ENCODE measurements around the gene ASCL5. TPM values are rescaled to one million over a fixed set of nuclear protein-coding genes. Genes with fewer than 3 reads are reported as not detected.

Gene ASCL5
- total RNA-seq, 5 donors from 2014 or later (not counting 1 experiment from before 2014, with no cell fraction given), result 0.19 to 0.49 (median 0.26) TPM; not detected in 2

- no peaks in the 10 kb centered on the region for H3K4me1 Mint-ChIP-seq
- ATAC-seq (replicated peaks in 1 of 4) (no peak), DNase-seq (no peak)
- Histone ChIP-seq H3K4me3 (ENCODE audit: control insufficient read depth in 1 of 2, extremely low read depth in 1 of 2, low read length in 1 of 2) (no peak overlapping the region), H3K36me3 (ENCODE audit: control insufficient read depth in 2 of 2, extremely low read depth in 1 of 2, insufficient read depth in 1 of 2, low read length in 1 of 2) (peaks cover 33 to 38% of the 10 kb centered on the region in 2 donors), H3K4me1 (ENCODE audit: control insufficient read depth in 1 of 2, extremely low read depth in 1 of 2, insufficient read depth in 2 of 2, low read length in 2 of 2) (no peaks in the 10 kb centered on the region), H3K27ac (ENCODE audit: low read length) (no peak overlapping the region), H3K27me3 (replicated peaks in 1 of 2; ENCODE audit: control insufficient read depth in 2 of 2, extremely low read depth in 1 of 2, insufficient read depth in 2 of 2, low read length in 1 of 2) (no peaks in the 10 kb centered on the region), H3K9me3 (no peaks in the 10 kb centered on the region)
- ChIA-PET POLR2A (no interaction called here), CTCF (no interaction called here)
- H3K27ac Mint-ChIP-seq, result no peak overlapping the region
- H3K9me3 Mint-ChIP-seq, result no peaks in the 10 kb centered on the region
- H3K27me3 Mint-ChIP-seq, result no peaks in the 10 kb centered on the region
- H3K4me3 Mint-ChIP-seq, result no peak overlapping the region
- 85% methylated on average over 2 of the region's 6 CpGs for WGBS (ENCODE audit: insufficient coverage)
- peaks cover 53% of the 10 kb centered on the region for H3K36me3 Mint-ChIP-seq
Measured at GRCh38 chr1:201138311-201138840, 11.4 kb upstream of the ASCL5 start.

- WGBS (ENCODE audit: insufficient coverage), result 100% methylated on average over 3 of the region's 6 CpGs
- POLR2A ChIA-PET, result no interaction called here
- H3K27ac Mint-ChIP-seq, result no peak overlapping the region
Measured at GRCh38 chr1:201137579-201138310, 10.8 kb upstream of the ASCL5 start.

GRCh38 chr1:201137024-201137392 is 10.0 kb upstream of the ASCL5 start:
- POLR2A ChIA-PET, result no interaction called here
- no peaks in the 10 kb centered on the region for H3K4me1 Mint-ChIP-seq
- peaks cover 45% of the 10 kb centered on the region for H3K36me3 Mint-ChIP-seq
- Histone ChIP-seq H3K4me1 (ENCODE audit: control insufficient read depth in 1 of 2, extremely low read depth in 1 of 2, insufficient read depth in 2 of 2, low read length in 2 of 2) (no peaks in the 10 kb centered on the region), H3K27ac (ENCODE audit: low read length) (no peak overlapping the region), H3K27me3 (replicated peaks in 1 of 2; ENCODE audit: control insufficient read depth in 2 of 2, extremely low read depth in 1 of 2, insufficient read depth in 2 of 2, low read length in 1 of 2) (no peaks in the 10 kb centered on the region), H3K36me3 (ENCODE audit: control insufficient read depth in 2 of 2, extremely low read depth in 1 of 2, insufficient read depth in 1 of 2, low read length in 1 of 2) (peaks cover 26% of the 10 kb centered on the region in 2 donors), H3K9me3 (no peaks in the 10 kb centered on the region), H3K4me3 (ENCODE audit: control insufficient read depth in 1 of 2, extremely low read depth in 1 of 2, low read length in 1 of 2) (no peak overlapping the region)
- no peak overlapping the region for H3K4me3 Mint-ChIP-seq
- H3K27me3 Mint-ChIP-seq, result no peaks in the 10 kb centered on the region
- CTCF ChIA-PET, result no interaction called here
- ATAC-seq (replicated peaks in 1 of 4) (no peak), DNase-seq (no peak)
- H3K9me3 Mint-ChIP-seq, result no peaks in the 10 kb centered on the region
- no peak overlapping the region for H3K27ac Mint-ChIP-seq
- 94% methylated on average over 4 of the region's 7 CpGs for WGBS (ENCODE audit: insufficient coverage)

More at GRCh38 chr1:201137579-201138310, 10.8 kb upstream of the ASCL5 start:
- Mint-ChIP-seq H3K4me1 (no peaks in the 10 kb centered on the region), H3K36me3 (peaks cover 50% of the 10 kb centered on the region), H3K27me3 (no peaks in the 10 kb centered on the region), H3K4me3 (no peak overlapping the region), H3K9me3 (no peaks in the 10 kb centered on the region)
- DNase-seq (no peak), ATAC-seq (replicated peaks in 1 of 4) (no peak)
- H3K4me1 ChIP-seq (ENCODE audit: control insufficient read depth in 1 of 2, extremely low read depth in 1 of 2, insufficient read depth in 2 of 2, low read length in 2 of 2), result no peaks in the 10 kb centered on the region
- CTCF ChIA-PET, result interaction anchor here in 1 of 2 donors (0.8 kb wide), 1 partner anchor 12 kb away, joined by 3 read pairs; no protein-coding TSS in a partner anchor
- H3K36me3 ChIP-seq (ENCODE audit: control insufficient read depth in 2 of 2, extremely low read depth in 1 of 2, insufficient read depth in 1 of 2, low read length in 1 of 2), result peaks cover 31 to 32% of the 10 kb centered on the region in 2 donors
- H3K4me3 ChIP-seq (ENCODE audit: control insufficient read depth in 1 of 2, extremely low read depth in 1 of 2, low read length in 1 of 2), result no peak overlapping the region
- H3K9me3 ChIP-seq, result no peaks in the 10 kb centered on the region
- no peak overlapping the region for H3K27ac ChIP-seq (ENCODE audit: low read length)
- no peaks in the 10 kb centered on the region for H3K27me3 ChIP-seq (replicated peaks in 1 of 2; ENCODE audit: control insufficient read depth in 2 of 2, extremely low read depth in 1 of 2, insufficient read depth in 2 of 2, low read length in 1 of 2)

GRCh38 chr1:201136355-201137023 is 9.5 kb upstream of the ASCL5 start:
- H3K9me3 Mint-ChIP-seq, result no peaks in the 10 kb centered on the region
- no peaks in the 10 kb centered on the region for H3K27me3 ChIP-seq (replicated peaks in 1 of 2; ENCODE audit: control insufficient read depth in 2 of 2, extremely low read depth in 1 of 2, insufficient read depth in 2 of 2, low read length in 1 of 2)
- no peaks in the 10 kb centered on the region for H3K4me1 ChIP-seq (ENCODE audit: control insufficient read depth in 1 of 2, extremely low read depth in 1 of 2, insufficient read depth in 2 of 2, low read length in 2 of 2)
- H3K4me3 ChIP-seq (ENCODE audit: control insufficient read depth in 1 of 2, extremely low read depth in 1 of 2, low read length in 1 of 2), result no peak overlapping the region
- ChIA-PET POLR2A (no interaction called here), CTCF (no interaction called here)
- peaks cover 43% of the 10 kb centered on the region for H3K36me3 Mint-ChIP-seq
- H3K27ac ChIP-seq (ENCODE audit: low read length), result no peak overlapping the region
- H3K4me3 Mint-ChIP-seq, result no peak overlapping the region
- 93% methylated on average over 6 of the region's 8 CpGs for WGBS (ENCODE audit: insufficient coverage)
- H3K36me3 ChIP-seq (ENCODE audit: control insufficient read depth in 2 of 2, extremely low read depth in 1 of 2, insufficient read depth in 1 of 2, low read length in 1 of 2), result peaks cover 21 to 22% of the 10 kb centered on the region in 2 donors
- no peaks in the 10 kb centered on the region for H3K27me3 Mint-ChIP-seq
- H3K9me3 ChIP-seq, result no peaks in the 10 kb centered on the region
- H3K4me1 Mint-ChIP-seq, result no peaks in the 10 kb centered on the region
- no peak for DNase-seq
- no peak for ATAC-seq (replicated peaks in 1 of 4)
- H3K27ac Mint-ChIP-seq, result no peak overlapping the region

- ChIA-PET CTCF (no interaction called here), POLR2A (no interaction called here)
- Histone ChIP-seq H3K4me1 (ENCODE audit: control insufficient read depth in 1 of 2, extremely low read depth in 1 of 2, insufficient read depth in 2 of 2, low read length in 2 of 2) (no peaks in the 10 kb centered on the region), H3K9me3 (no peaks in the 10 kb centered on the region), H3K27me3 (replicated peaks in 1 of 2; ENCODE audit: control insufficient read depth in 2 of 2, extremely low read depth in 1 of 2, insufficient read depth in 2 of 2, low read length in 1 of 2) (peaks cover 0 to 4% of the 10 kb centered on the region in 2 experiments), H3K36me3 (ENCODE audit: control insufficient read depth in 2 of 2, extremely low read depth in 1 of 2, insufficient read depth in 1 of 2, low read length in 1 of 2) (peaks cover 12 to 14% of the 10 kb centered on the region in 2 donors), H3K4me3 (ENCODE audit: control insufficient read depth in 1 of 2, extremely low read depth in 1 of 2, low read length in 1 of 2) (no peak overlapping the region), H3K27ac (ENCODE audit: low read length) (no peak overlapping the region)
- H3K36me3 Mint-ChIP-seq, result peaks cover 30% of the 10 kb centered on the region
- 82% methylated on average over 3 of the region's 6 CpGs for whole genome bisulfite sequencing (ENCODE audit: insufficient coverage)
- no peak for DNase-seq
- H3K4me3 Mint-ChIP-seq, result no peak overlapping the region
- H3K27ac Mint-ChIP-seq, result no peak overlapping the region
- no peak for ATAC-seq (replicated peaks in 1 of 4)
- no peaks in the 10 kb centered on the region for H3K27me3 Mint-ChIP-seq
- no peaks in the 10 kb centered on the region for H3K4me1 Mint-ChIP-seq
- H3K9me3 Mint-ChIP-seq, result no peaks in the 10 kb centered on the region
Measured at GRCh38 chr1:201134405-201134804, 7.4 kb upstream of the ASCL5 start.

- peaks cover 0 to 21% of the 10 kb centered on the region in 2 experiments for H3K27me3 ChIP-seq (replicated peaks in 1 of 2; ENCODE audit: control insufficient read depth in 2 of 2, extremely low read depth in 1 of 2, insufficient read depth in 2 of 2, low read length in 1 of 2)
- no peak overlapping the region for H3K27ac ChIP-seq (ENCODE audit: low read length)
- Mint-ChIP-seq H3K4me1 (no peaks in the 10 kb centered on the region), H3K4me3 (no peak overlapping the region), H3K27ac (no peak overlapping the region), H3K27me3 (peaks cover 0 to 3% of the 10 kb centered on the region in 2 donors), H3K9me3 (no peaks in the 10 kb centered on the region), H3K36me3 (peaks cover 23% of the 10 kb centered on the region)
- no peaks in the 10 kb centered on the region for H3K9me3 ChIP-seq
- POLR2A ChIA-PET, result no interaction called here
- 68% methylated on average over 4 of the region's 4 CpGs for WGBS (ENCODE audit: insufficient coverage)
- CTCF ChIA-PET, result no interaction called here
- DNase-seq (no peak), ATAC-seq (replicated peaks in 1 of 4) (no peak)
- no peak overlapping the region for H3K4me3 ChIP-seq (ENCODE audit: control insufficient read depth in 1 of 2, extremely low read depth in 1 of 2, low read length in 1 of 2)
- peaks cover 7 to 9% of the 10 kb centered on the region in 2 donors for H3K36me3 ChIP-seq (ENCODE audit: control insufficient read depth in 2 of 2, extremely low read depth in 1 of 2, insufficient read depth in 1 of 2, low read length in 1 of 2)
- no peaks in the 10 kb centered on the region for H3K4me1 ChIP-seq (ENCODE audit: control insufficient read depth in 1 of 2, extremely low read depth in 1 of 2, insufficient read depth in 2 of 2, low read length in 2 of 2)
Measured at GRCh38 chr1:201131398-201131797, 4.4 kb upstream of the ASCL5 start.
